HepG2 (cell line): ENCODE data around the gene THSD4. TPM values are rescaled to one million over a fixed set of nuclear protein-coding genes. Genes with fewer than 3 reads are reported as not detected.

Experiments used
- BORCS8-MEF2B ChIP-seq: sonication (generic); formaldehyde crosslinking; IDR thresholded peaks from 2 replicates; pipeline ENCODE4 v1.8.0; 2022; ENCODE audit warnings: mild to moderate bottlenecking, missing genetic modification reagents
- CHD4 ChIP-seq: fragments of 200-600 bp; sonication (generic); IDR thresholded peaks from 2 replicates; pipeline ENCODE4 v1.7.0; 2017; ENCODE audit warnings: mild to moderate bottlenecking, low read length, borderline replicate concordance
- CREM ChIP-seq, 2 experiments: sonication (generic) in 1 of 2; formaldehyde crosslinking in 1 of 2; IDR thresholded peaks; 2 replicates each; pipeline versions ENCODE4 v1.4.0 to v1.6.1; 2016 to 2020; ENCODE audit warnings: antibody characterized with exemption in 1 of 2, mild to moderate bottlenecking in 1 of 2, missing genetic modification reagents in 1 of 2
- GABPA ChIP-seq, 2 experiments: IDR thresholded peaks; 2 replicates each; pipeline ENCODE4 v1.6.1; 2011 to 2016; ENCODE audit warnings: low read depth in 2 of 2, low read length in 1 of 2, missing biosample characterization in 1 of 2, missing genetic modification characterization in 1 of 2
- KDM4B ChIP-seq: sonication (generic); formaldehyde crosslinking; IDR thresholded peaks from 2 replicates; pipeline ENCODE4 v1.4.0; 2020; ENCODE audit warnings: missing genetic modification reagents
- PAF1 ChIP-seq: IDR thresholded peaks from 2 replicates; pipeline ENCODE4 v1.6.1; 2016; ENCODE audit warnings: missing genetic modification reagents, missing compliant biosample characterization
- PHF8 ChIP-seq: sonication (generic); formaldehyde crosslinking; IDR thresholded peaks from 2 replicates; pipeline ENCODE4 v1.5.0; 2020; ENCODE audit warnings: missing genetic modification reagents
- POLR2AphosphoS5 ChIP-seq: IDR thresholded peaks from 2 replicates; pipeline ENCODE4 v1.6.1; 2012; ENCODE audit warnings: low read depth, low read length
- RXRA ChIP-seq: sonication (generic); formaldehyde crosslinking; IDR thresholded peaks from 2 replicates; pipeline ENCODE4 v1.5.1; 2020; ENCODE audit warnings: missing genetic modification reagents
- SP140L ChIP-seq: sonication (generic); formaldehyde crosslinking; IDR thresholded peaks from 2 replicates; pipeline ENCODE4 v1.4.0; 2020; ENCODE audit warnings: missing genetic modification reagents, borderline replicate concordance
- ZBTB3 ChIP-seq: sonication (generic); formaldehyde crosslinking; IDR thresholded peaks from 2 replicates; pipeline ENCODE4 v1.4.0; 2020; ENCODE audit warnings: low read depth, mild to moderate bottlenecking, moderate library complexity, missing genetic modification reagents, borderline replicate concordance
- ZC3H4 ChIP-seq: sonication (generic); formaldehyde crosslinking; IDR thresholded peaks from 2 replicates; pipeline ENCODE4 v1.4.0; 2020; ENCODE audit warnings: missing genetic modification reagents, borderline replicate concordance
- ZNF567 ChIP-seq: sonication (generic); formaldehyde crosslinking; IDR thresholded peaks from 2 replicates; pipeline ENCODE4 v1.8.1; 2023; ENCODE audit warnings: mild to moderate bottlenecking, missing genetic modification reagents, borderline replicate concordance
- ZNF569 ChIP-seq: sonication (generic); formaldehyde crosslinking; IDR thresholded peaks from 2 replicates; pipeline ENCODE4 v1.5.0; 2020; ENCODE audit warnings: mild to moderate bottlenecking, missing genetic modification reagents, moderate library complexity, borderline replicate concordance
- ZNF747 ChIP-seq: sonication (generic); formaldehyde crosslinking; IDR thresholded peaks from 2 replicates; pipeline ENCODE4 v1.8.1; 2023; ENCODE audit warnings: missing genetic modification reagents, mild to moderate bottlenecking, borderline replicate concordance
- ZSCAN21 ChIP-seq: sonication (generic); formaldehyde crosslinking; IDR thresholded peaks from 2 replicates; pipeline ENCODE4 v1.8.0; 2022; ENCODE audit warnings: mild to moderate bottlenecking, missing genetic modification reagents, moderate library complexity, borderline replicate concordance
- polyA plus RNA-seq, 8 experiments: library from polyadenylated mRNA; depleted of rRNA in 3 of 8; stranded (reverse) in 7 of 8; unstranded in 1 of 8; fragments of >200 nt; fragmentation: Illumina TruSeq in 4 of 8; extraction: Trizol in 4 of 8; gene quantifications; 2 replicates each; pipeline versions ENCODE4 v1.2.1 to v1.2.3, GENCODE V29; 2011 to 2016; ENCODE audit warnings: low read depth in 4 of 8, missing spikeins in 1 of 8, mixed read lengths in 1 of 8; ENCODE audit not compliant: insufficient read depth in 1 of 8
- total RNA-seq, 5 experiments: library from RNA; depleted of rRNA; stranded (reverse); fragments of >200 nt; fragmentation: Illumina TruSeq; extraction: Trizol; gene quantifications; 2 replicates each; pipeline ENCODE4 v1.2.3, GENCODE V29; 2016; ENCODE audit warnings: low read depth in 1 of 5
- TF ChIP-seq, protein P1 (sequence below): sonication (generic); formaldehyde crosslinking; conservative IDR thresholded peaks from 2 replicates; pipeline ENCODE4 v1.8.0; 2022; ENCODE audit warnings: mild to moderate bottlenecking, moderate library complexity, missing genetic modification reagents
- TF ChIP-seq, protein P2 (sequence below): sonication (generic); formaldehyde crosslinking; conservative IDR thresholded peaks from 2 replicates; pipeline ENCODE4 v1.8.0; 2022; ENCODE audit warnings: missing genetic modification reagents
- TF ChIP-seq, protein P3 (sequence below): fragments of 450-650 bp; IDR thresholded peaks from 2 replicates; pipeline ENCODE4 v1.6.1; 2017; ENCODE audit warnings: mild to moderate bottlenecking

The THSD4 gene
- total and polyA plus RNA-seq, 2 of the 13 experiments (the other 11 are each of a cell fraction or from before 2014, with no cell fraction given) = 0.07 to 0.21 TPM

DNA sequence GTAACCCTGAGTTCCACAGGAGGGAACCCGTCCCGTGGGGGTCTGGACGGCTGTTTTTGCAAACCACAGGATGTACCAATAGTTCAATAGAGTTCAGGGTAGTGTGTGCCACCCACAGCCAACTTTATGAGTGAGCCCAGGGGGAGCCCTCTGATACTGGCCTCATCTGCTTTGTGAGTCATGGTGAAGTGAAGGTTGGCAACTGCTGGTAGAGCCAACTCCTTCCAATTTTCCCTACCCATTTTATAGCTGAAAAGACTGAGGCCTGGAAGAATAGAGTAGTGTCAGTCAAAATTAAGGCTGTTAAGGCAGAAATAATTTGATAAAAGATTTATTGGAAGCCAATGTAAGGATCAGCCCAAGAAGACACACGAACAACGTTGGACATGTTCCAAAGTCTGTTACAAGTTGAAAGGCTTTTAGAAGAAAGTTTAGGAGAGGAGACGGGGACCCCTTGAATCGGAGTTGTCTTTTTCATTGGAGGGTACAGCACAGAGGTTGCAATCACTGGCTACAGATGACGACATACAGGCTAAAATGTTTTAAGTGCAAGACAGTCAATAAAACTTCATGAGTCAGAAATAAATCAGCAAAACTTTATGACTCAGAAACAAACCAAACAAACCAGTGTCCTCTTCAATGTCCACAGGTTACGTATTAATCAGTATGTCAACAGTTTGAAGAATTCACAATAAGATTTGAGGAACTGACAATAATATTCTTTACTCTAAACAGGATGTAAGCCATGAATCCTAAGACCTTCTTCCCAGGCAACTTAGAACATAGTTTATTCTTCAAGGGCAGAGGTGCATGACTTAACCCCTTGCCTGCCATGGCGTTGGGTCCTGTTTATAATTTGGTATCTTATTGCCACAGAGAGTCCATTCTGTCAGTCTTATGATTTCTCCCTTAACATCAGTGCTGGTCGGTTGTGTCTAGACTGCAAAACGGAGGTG, 632.1 kb downstream of the THSD4 start (continued):
- no peak for TF ChIP-seq ZBTB3 (CRISPR knock-in tag)
- TF ChIP-seq CREM (IDR thresholded peaks at IDR 0.05) = peak; percentile 71
- TF ChIP-seq CREM (CRISPR knock-in tag; IDR thresholded peaks at IDR 0.05) = no peak
- TF ChIP-seq, protein P1, sequence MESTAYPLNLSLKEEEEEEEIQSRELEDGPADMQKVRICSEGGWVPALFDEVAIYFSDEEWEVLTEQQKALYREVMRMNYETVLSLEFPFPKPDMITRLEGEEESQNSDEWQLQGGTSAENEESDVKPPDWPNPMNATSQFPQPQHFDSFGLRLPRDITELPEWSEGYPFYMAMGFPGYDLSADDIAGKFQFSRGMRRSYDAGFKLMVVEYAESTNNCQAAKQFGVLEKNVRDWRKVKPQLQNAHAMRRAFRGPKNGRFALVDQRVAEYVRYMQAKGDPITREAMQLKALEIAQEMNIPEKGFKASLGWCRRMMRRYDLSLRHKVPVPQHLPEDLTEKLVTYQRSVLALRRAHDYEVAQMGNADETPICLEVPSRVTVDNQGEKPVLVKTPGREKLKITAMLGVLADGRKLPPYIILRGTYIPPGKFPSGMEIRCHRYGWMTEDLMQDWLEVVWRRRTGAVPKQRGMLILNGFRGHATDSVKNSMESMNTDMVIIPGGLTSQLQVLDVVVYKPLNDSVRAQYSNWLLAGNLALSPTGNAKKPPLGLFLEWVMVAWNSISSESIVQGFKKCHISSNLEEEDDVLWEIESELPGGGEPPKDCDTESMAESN = no peak
- TF ChIP-seq ZNF569 (CRISPR knock-in tag) = no peak
- no peak for TF ChIP-seq KDM4B (CRISPR knock-in tag)
- no peak for TF ChIP-seq POLR2AphosphoS5
- TF ChIP-seq RXRA (CRISPR knock-in tag) = no peak
- TF ChIP-seq PHF8 (CRISPR knock-in tag) = no peak
- no peak for TF ChIP-seq BORCS8-MEF2B (CRISPR knock-in tag)
- TF ChIP-seq ZSCAN21 (CRISPR knock-in tag) = no peak
- TF ChIP-seq, protein P2, sequence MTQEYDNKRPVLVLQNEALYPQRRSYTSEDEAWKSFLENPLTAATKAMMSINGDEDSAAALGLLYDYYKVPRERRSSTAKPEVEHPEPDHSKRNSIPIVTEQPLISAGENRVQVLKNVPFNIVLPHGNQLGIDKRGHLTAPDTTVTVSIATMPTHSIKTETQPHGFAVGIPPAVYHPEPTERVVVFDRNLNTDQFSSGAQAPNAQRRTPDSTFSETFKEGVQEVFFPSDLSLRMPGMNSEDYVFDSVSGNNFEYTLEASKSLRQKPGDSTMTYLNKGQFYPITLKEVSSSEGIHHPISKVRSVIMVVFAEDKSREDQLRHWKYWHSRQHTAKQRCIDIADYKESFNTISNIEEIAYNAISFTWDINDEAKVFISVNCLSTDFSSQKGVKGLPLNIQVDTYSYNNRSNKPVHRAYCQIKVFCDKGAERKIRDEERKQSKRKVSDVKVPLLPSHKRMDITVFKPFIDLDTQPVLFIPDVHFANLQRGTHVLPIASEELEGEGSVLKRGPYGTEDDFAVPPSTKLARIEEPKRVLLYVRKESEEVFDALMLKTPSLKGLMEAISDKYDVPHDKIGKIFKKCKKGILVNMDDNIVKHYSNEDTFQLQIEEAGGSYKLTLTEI (CRISPR knock-in tag) = no peak
- TF ChIP-seq GABPA (IDR thresholded peaks at IDR 0.05; ENCODE audit: low read depth, low read length) = no peak
- TF ChIP-seq GABPA (CRISPR knock-in tag; IDR thresholded peaks at IDR 0.05; ENCODE audit: low read depth) = peak; percentile 24; the same call in 1 of the 2 replicates
- TF ChIP-seq, protein P3, sequence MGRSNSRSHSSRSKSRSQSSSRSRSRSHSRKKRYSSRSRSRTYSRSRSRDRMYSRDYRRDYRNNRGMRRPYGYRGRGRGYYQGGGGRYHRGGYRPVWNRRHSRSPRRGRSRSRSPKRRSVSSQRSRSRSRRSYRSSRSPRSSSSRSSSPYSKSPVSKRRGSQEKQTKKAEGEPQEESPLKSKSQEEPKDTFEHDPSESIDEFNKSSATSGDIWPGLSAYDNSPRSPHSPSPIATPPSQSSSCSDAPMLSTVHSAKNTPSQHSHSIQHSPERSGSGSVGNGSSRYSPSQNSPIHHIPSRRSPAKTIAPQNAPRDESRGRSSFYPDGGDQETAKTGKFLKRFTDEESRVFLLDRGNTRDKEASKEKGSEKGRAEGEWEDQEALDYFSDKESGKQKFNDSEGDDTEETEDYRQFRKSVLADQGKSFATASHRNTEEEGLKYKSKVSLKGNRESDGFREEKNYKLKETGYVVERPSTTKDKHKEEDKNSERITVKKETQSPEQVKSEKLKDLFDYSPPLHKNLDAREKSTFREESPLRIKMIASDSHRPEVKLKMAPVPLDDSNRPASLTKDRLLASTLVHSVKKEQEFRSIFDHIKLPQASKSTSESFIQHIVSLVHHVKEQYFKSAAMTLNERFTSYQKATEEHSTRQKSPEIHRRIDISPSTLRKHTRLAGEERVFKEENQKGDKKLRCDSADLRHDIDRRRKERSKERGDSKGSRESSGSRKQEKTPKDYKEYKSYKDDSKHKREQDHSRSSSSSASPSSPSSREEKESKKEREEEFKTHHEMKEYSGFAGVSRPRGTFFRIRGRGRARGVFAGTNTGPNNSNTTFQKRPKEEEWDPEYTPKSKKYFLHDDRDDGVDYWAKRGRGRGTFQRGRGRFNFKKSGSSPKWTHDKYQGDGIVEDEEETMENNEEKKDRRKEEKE = no peak
- no peak for TF ChIP-seq ZNF747 (CRISPR knock-in tag)
- TF ChIP-seq SP140L = no peak
- no peak for TF ChIP-seq ZC3H4 (CRISPR knock-in tag)
- TF ChIP-seq PAF1 (CRISPR knock-in tag) = no peak
- peak; percentile 87; the same call in 1 of the 2 replicates for TF ChIP-seq CHD4
- no peak for TF ChIP-seq ZNF567 (CRISPR knock-in tag)
